HepG2 (cell line): ENCODE data around the gene SHC3.

Experiments used
- HNRNPK ChIP-seq: fragments of 200-400 bp; formaldehyde crosslinking; IDR thresholded peaks from 2 replicates; pipeline ENCODE4 v1.6.1; 2018; ENCODE audit warnings: low read length, low read depth, moderate library complexity, mild to moderate bottlenecking; ENCODE audit not compliant: poor library complexity, severe bottlenecking
- HNRNPLL ChIP-seq: fragments of 200-400 bp; formaldehyde crosslinking; IDR thresholded peaks from 2 replicates; pipeline ENCODE4 v1.6.1; 2017; ENCODE audit warnings: mild to moderate bottlenecking, low read depth, low read length; ENCODE audit not compliant: poor library complexity, severe bottlenecking
- SRSF4 ChIP-seq: fragments of 200-400 bp; formaldehyde crosslinking; IDR thresholded peaks from one replicate; pipeline ENCODE4 v1.6.1; 2018; ENCODE audit warnings: mild to moderate bottlenecking, low read depth, low read length, moderate library complexity; ENCODE audit not compliant: poor library complexity, severe bottlenecking
- TF ChIP-seq, protein P1 (sequence below): sonication (generic); formaldehyde crosslinking; IDR thresholded peaks from 2 replicates; pipeline ENCODE4 v1.4.0; 2020; ENCODE audit warnings: missing genetic modification reagents
- TF ChIP-seq, protein P2 (sequence below): sonication (generic); formaldehyde crosslinking; IDR thresholded peaks from 2 replicates; pipeline ENCODE4 v1.5.0; 2020; ENCODE audit warnings: mild to moderate bottlenecking, missing genetic modification reagents, moderate library complexity

DNA sequence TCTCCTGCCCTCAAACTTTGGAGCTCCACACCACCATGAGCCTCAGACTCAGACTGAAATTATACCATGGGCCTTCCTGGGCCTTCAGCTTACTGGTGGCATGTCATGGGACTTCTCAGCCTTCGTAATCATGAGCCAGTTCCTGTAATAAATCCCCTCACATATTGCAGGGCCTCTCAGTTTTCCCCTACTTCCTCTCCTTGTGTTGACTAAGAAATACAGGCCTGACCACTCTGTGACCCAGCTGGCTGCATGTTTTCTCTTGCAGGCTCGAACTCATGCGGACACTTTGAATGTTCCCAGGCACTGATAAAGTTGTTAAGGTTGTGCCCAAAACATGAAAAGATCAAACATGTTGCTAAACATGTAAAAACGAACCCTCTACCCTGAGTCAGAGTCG, 26.2 kb upstream of the SHC3 start:
- TF ChIP-seq, protein P1, sequence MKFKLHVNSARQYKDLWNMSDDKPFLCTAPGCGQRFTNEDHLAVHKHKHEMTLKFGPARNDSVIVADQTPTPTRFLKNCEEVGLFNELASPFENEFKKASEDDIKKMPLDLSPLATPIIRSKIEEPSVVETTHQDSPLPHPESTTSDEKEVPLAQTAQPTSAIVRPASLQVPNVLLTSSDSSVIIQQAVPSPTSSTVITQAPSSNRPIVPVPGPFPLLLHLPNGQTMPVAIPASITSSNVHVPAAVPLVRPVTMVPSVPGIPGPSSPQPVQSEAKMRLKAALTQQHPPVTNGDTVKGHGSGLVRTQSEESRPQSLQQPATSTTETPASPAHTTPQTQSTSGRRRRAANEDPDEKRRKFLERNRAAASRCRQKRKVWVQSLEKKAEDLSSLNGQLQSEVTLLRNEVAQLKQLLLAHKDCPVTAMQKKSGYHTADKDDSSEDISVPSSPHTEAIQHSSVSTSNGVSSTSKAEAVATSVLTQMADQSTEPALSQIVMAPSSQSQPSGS (CRISPR knock-in tag) = no peak
- no peak for TF ChIP-seq HNRNPLL
- no peak for TF ChIP-seq SRSF4
- TF ChIP-seq HNRNPK = no peak
- TF ChIP-seq, protein P2, sequence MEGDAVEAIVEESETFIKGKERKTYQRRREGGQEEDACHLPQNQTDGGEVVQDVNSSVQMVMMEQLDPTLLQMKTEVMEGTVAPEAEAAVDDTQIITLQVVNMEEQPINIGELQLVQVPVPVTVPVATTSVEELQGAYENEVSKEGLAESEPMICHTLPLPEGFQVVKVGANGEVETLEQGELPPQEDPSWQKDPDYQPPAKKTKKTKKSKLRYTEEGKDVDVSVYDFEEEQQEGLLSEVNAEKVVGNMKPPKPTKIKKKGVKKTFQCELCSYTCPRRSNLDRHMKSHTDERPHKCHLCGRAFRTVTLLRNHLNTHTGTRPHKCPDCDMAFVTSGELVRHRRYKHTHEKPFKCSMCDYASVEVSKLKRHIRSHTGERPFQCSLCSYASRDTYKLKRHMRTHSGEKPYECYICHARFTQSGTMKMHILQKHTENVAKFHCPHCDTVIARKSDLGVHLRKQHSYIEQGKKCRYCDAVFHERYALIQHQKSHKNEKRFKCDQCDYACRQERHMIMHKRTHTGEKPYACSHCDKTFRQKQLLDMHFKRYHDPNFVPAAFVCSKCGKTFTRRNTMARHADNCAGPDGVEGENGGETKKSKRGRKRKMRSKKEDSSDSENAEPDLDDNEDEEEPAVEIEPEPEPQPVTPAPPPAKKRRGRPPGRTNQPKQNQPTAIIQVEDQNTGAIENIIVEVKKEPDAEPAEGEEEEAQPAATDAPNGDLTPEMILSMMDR (CRISPR knock-in tag) = no peak
